Activated CD8-positive, alpha-beta memory T cell treated with anti-CD3 and anti-CD28 coated beads for 36 hours (primary cell): ENCODE data around the gene SLX1A. TPM values are rescaled to one million over a fixed set of nuclear protein-coding genes. Genes with fewer than 3 reads are reported as not detected.
"Not testable (repeated sequence)": the region's sequence is repeated elsewhere in the genome, so short reads cannot be mapped to it uniquely, and the experiment has no call there.

Experiments used
- CTCF ChIA-PET: fragments of 350-600 bp; sonication (Branson Sonifier 250); formaldehyde crosslinking; loops from one replicate; lab custom pipeline; 2021; ENCODE audit warnings: antibody characterized with exemption; lab: Charles Lee
- POLR2A ChIA-PET: fragments of 350-600 bp; sonication (Branson Sonifier 250); formaldehyde crosslinking; loops from one replicate; lab custom pipeline; 2021; ENCODE audit warnings: antibody characterized with exemption; lab: Charles Lee
- total RNA-seq, 2 experiments: library from RNA; stranded (reverse); gene quantifications; one replicate each; pipeline ENCODE4 v1.2.3, GENCODE V29; 2021

Gene SLX1A
- total RNA-seq, 2 experiments from 2014 or later = 62.6 to 72.6 TPM

GRCh38 chr16:30199608-30200343, 6.1 kb downstream of the SLX1A start:
- POLR2A ChIA-PET, CTCF ChIA-PET: not testable (repeated sequence)

GRCh38 chr16:30205541-30206236, 12.0 kb downstream of the SLX1A start:
- CTCF ChIA-PET, POLR2A ChIA-PET: not testable (repeated sequence)

- CTCF ChIA-PET, POLR2A ChIA-PET: not testable (repeated sequence)
Observed at GRCh38 chr16:30206252-30206651, 12.6 kb downstream of the SLX1A start.

GRCh38 chr16:30207063-30207704, 13.5 kb downstream of the SLX1A start:
- CTCF ChIA-PET, POLR2A ChIA-PET: not testable (repeated sequence)

GRCh38 chr16:30209032-30209431, 15.4 kb downstream of the SLX1A start:
- CTCF ChIA-PET, POLR2A ChIA-PET: not testable (repeated sequence)

GRCh38 chr16:30211414-30211813, 17.7 kb downstream of the SLX1A start:
- POLR2A ChIA-PET, CTCF ChIA-PET: not testable (repeated sequence)

GRCh38 chr16:30217082-30217481, 23.4 kb downstream of the SLX1A start:
- CTCF ChIA-PET, POLR2A ChIA-PET: not testable (repeated sequence)

Other genes starting within 250 kb of the SLX1A start
- 10 to 100 TPM; 40.0 to 40.2 TPM for gene TMEM219, start 231.8 kb upstream of the SLX1A start, total RNA-seq
- gene TAOK2, start 220.0 kb upstream of the SLX1A start, total RNA-seq = 10 to 100 TPM; 38.8 to 39.1 TPM
- 10 to 100 TPM; 46.1 to 46.2 TPM for gene HIRIP3, start 198.3 kb upstream of the SLX1A start, total RNA-seq
- gene INO80E, start 197.6 kb upstream of the SLX1A start, total RNA-seq = 100 to 1,000 TPM; 119 to 123 TPM
- under 1 TPM; 0.70 to 0.84 TPM for gene DOC2A, start 182.8 kb upstream of the SLX1A start, total RNA-seq
- not detected for gene C16orf92, start 170.7 kb upstream of the SLX1A start, total RNA-seq
- gene TLCD3B, start 162.6 kb upstream of the SLX1A start, total RNA-seq = 1 to 10 TPM; 1.1 to 1.4 TPM
- gene ALDOA, start 128.1 kb upstream of the SLX1A start, total RNA-seq = 1,000 to 10,000 TPM; 2,600 to 2,646 TPM
- gene PPP4C, start 117.9 kb upstream of the SLX1A start, total RNA-seq = 100 to 1,000 TPM; 125 to 137 TPM
- 1 to 10 TPM; 1.5 to 1.7 TPM for gene TBX6, start 102.0 kb upstream of the SLX1A start, total RNA-seq
- gene YPEL3, start 97.7 kb upstream of the SLX1A start, total RNA-seq = 10 to 100 TPM; 13.3 to 13.6 TPM
- 1 to 10 TPM; 3.4 to 4.3 TPM for gene GDPD3, start 80.3 kb upstream of the SLX1A start, total RNA-seq
- 10 to 100 TPM; 38.7 to 40.8 TPM for gene MAPK3, start 70.7 kb upstream of the SLX1A start, total RNA-seq
- gene CORO1A, start 10.3 kb upstream of the SLX1A start, total RNA-seq = 100 to 1,000 TPM; 971 to 991 TPM
- 100 to 1,000 TPM; 266 to 297 TPM for gene BOLA2B, start 209 bp upstream of the SLX1A start, total RNA-seq
- 10 to 100 TPM; 11.6 to 12.7 TPM for gene SULT1A3, start 5.4 kb downstream of the SLX1A start, total RNA-seq
- 1 to 10 TPM; 7.7 to 8.6 TPM for gene NPIPB13, start 54.6 kb downstream of the SLX1A start, total RNA-seq
- gene CD2BP2, start 161.4 kb downstream of the SLX1A start, total RNA-seq = 10 to 100 TPM; 77.8 to 80.4 TPM
- 10 to 100 TPM; 56.9 to 57.8 TPM for gene TBC1D10B, start 176.6 kb downstream of the SLX1A start, total RNA-seq
- gene MYL11, start 180.9 kb downstream of the SLX1A start, total RNA-seq = 1 to 10 TPM in 1 of 2 experiments, under 1 TPM in 1; 0.80 to 1.6 TPM
- gene SEPTIN1, start 188.7 kb downstream of the SLX1A start, total RNA-seq = 100 to 1,000 TPM; 186 to 194 TPM
- 10 to 100 TPM; 16.9 to 18.2 TPM for gene ZNF48, start 201.5 kb downstream of the SLX1A start, total RNA-seq
- gene ZNF771, start 213.7 kb downstream of the SLX1A start, total RNA-seq = 1 to 10 TPM; 7.5 to 8.3 TPM
- gene DCTPP1, start 236.2 kb downstream of the SLX1A start, total RNA-seq = 100 to 1,000 TPM; 182 TPM